ENCODE data around the gene ADCY9. TPM values are rescaled to one million over a fixed set of nuclear protein-coding genes. Genes with fewer than 3 reads are reported as not detected.
A peak's percentile ranks its signal among the peaks of the same experiment; 100 is the strongest.

Gene ADCY9
- total RNA-seq, 2 donors from 2014 or later, result 31.5 to 42.2 TPM

GRCh38 chr16:4124535-4125294 lies 8.5 kb upstream of the ADCY9 start:
- Histone ChIP-seq H3K27me3 (no peaks in the 10 kb centered on the region), H3K9me3 (no peaks in the 10 kb centered on the region), H3K27ac (no peak overlapping the region), H3K36me3 (no peaks in the 10 kb centered on the region), H3K4me3 (no peak overlapping the region), H3K4me1 (no peaks in the 10 kb centered on the region)
- TF ChIP-seq CTCF (IDR thresholded peaks at IDR 0.05), result no peak
- no peak for DNase-seq (ENCODE audit: low spot score)

DNA sequence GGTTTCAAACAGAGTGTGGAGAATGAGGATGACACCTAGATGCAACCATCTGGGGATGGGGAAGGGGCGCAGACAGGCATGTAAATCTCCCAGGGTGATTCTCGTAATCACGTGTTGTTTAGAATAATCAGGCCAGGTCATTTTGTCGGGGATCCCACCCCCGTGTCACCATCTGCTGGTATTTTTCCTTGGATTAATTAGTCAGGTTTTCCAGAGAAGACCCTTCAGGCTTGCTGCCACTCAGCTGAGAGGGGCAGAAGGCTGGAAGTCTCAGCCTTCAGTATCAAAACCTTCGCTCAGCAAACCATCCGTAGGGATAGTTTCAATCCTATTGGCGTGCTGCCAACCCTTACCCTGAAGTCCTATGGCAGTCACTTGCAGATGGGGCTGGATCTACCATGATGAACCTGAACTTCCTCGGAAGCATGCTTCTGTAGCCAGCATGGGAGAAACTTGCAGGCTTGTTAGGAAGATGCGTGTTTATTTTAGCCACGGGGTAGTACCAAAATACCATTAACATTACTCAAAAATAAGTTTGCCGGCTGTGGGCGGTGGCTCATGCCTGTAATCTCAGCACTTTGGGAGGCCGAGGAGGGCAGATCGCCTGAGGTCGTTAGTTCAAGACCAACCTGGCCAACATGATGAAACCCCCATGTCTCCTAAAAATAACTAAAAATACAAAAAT lies 7.5 kb upstream of the ADCY9 start:
- no peak for DNase-seq (ENCODE audit: low spot score)
- Histone ChIP-seq H3K4me3 (no peak overlapping the region), H3K27ac (no peak overlapping the region)

DNA sequence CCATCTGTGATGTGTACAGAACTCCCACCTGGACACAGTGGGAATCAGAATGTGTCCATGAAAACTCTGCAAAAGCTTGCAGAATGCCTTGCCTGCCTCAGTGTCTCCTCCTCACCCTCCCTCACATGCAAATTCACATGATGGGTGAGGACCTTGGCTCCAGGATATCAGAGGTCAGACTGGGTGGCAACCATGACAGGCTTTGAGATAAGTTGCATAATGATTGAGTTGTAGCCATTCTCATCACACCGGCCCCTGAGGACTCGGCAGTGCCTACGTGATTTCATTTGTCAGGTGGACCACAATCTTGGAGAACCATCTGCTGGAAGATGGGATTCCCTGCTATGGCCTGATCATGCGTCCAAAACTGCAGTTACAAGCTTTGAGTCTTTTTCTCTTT lies 3.9 kb upstream of the ADCY9 start:
- Histone ChIP-seq H3K27me3 (no peaks in the 10 kb centered on the region), H3K9me3 (no peaks in the 10 kb centered on the region), H3K4me1 (peaks cover 0 to 10% of the 10 kb centered on the region in 2 donors), H3K4me3 (no peak overlapping the region), H3K27ac (no peak overlapping the region), H3K36me3 (no peaks in the 10 kb centered on the region)
- no peak for DNase-seq (ENCODE audit: low spot score)
- TF ChIP-seq CTCF (IDR thresholded peaks at IDR 0.05), result no peak

More for the DNA sequence above, 7.5 kb upstream of the ADCY9 start:
- TF ChIP-seq CTCF (IDR thresholded peaks at IDR 0.05), result no peak
- Histone ChIP-seq H3K9me3 (no peaks in the 10 kb centered on the region), H3K27me3 (no peaks in the 10 kb centered on the region), H3K36me3 (no peaks in the 10 kb centered on the region), H3K4me1 (no peaks in the 10 kb centered on the region)

DNA sequence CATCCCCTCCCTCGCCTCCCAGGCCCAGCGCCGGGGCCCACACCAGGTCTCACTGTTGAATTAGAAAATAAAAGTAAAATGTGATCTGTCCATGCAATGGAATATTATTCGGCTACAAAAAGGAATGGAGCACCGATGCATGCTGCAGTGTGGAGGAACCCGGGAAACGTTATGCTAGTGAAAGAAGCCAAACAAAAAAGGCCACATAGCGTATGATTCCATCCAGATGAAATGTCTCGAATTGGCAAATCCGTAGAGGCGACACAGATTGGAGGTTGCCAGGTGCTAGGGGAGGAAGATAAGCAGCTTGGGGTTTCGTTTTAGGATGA lies 972 bp upstream of the ADCY9 start:
- DNase-seq (ENCODE audit: low spot score), result no peak
- Histone ChIP-seq H3K4me3 (peak overlapping the region in 1 of 2 donors; percentile 60), H3K9me3 (no peaks in the 10 kb centered on the region), H3K36me3 (no peaks in the 10 kb centered on the region), H3K4me1 (peaks cover 0 to 40% of the 10 kb centered on the region in 2 donors), H3K27me3 (no peaks in the 10 kb centered on the region), H3K27ac (peak overlapping the region; percentile 72 to 82)
- no peak for TF ChIP-seq CTCF (IDR thresholded peaks at IDR 0.05)

DNA sequence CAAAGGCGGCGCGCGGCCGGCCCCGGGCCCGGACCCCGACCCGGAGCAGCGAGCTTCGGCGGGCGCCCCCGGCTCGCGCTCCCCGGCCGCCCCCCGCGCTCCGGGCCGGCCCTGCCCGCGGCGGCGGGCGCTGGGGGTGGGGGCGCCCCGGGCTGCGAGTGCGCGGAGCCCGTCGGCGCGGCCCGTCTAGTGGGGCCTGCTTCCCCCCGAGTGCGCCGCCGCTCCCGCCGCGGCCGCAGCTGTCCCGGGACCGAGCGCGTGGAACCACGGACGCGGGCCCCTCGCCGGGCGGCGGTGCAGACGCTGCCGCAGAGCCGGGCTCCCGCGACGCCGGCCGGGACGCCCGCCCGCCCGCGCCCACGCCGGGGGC lies 308 bp downstream of the ADCY9 start:
- no peak for TF ChIP-seq CTCF (IDR thresholded peaks at IDR 0.05)
- Histone ChIP-seq H3K4me3 (peak overlapping the region; percentile 45 to 74), H3K9me3 (no peaks in the 10 kb centered on the region), H3K27me3 (no peaks in the 10 kb centered on the region), H3K27ac (peak overlapping the region; percentile 70 to 83), H3K36me3 (no peaks in the 10 kb centered on the region), H3K4me1 (peaks cover 0 to 50% of the 10 kb centered on the region in 2 donors)
- DNase-seq (ENCODE audit: low spot score), result no peak

All from right atrium auricular region (tissue), 2 donors.